Thyroid gland (tissue), 4 donors: ENCODE data around the gene CD99L2. TPM values are rescaled to one million over a fixed set of nuclear protein-coding genes. Genes with fewer than 3 reads are reported as not detected.

Experiments used
- DNase-seq, 2 donors: peaks; one replicate each; pipeline ENCODE4 v3.0.0-alpha.2; 2019
- H3K27ac ChIP-seq, 3 donors: fragments of 200-600 bp; sonication (generic); 1 replicate in 2 of 3; 2 replicates in 1 of 3; pipeline ENCODE4 v1.5.1; 2016 to 2019; ENCODE audit warnings: mild to moderate bottlenecking in 1 of 3, moderate library complexity in 1 of 3
- H3K27me3 ChIP-seq: fragments of 200-600 bp; sonication (generic); one replicate; pipeline ENCODE4 v1.5.1; 2019
- H3K36me3 ChIP-seq, 2 donors: fragments of 200-600 bp; sonication (generic); one replicate each; pipeline ENCODE4 v1.5.1; 2016 to 2019
- H3K4me1 ChIP-seq, 2 donors: fragments of 200-600 bp; sonication (generic); one replicate each; pipeline ENCODE4 v1.5.1; 2017 to 2019
- H3K4me3 ChIP-seq, 3 donors: fragments of 200-600 bp; sonication (generic); replicated peaks in 1 of 3; 1 replicate in 2 of 3; 2 replicates in 1 of 3; pipeline ENCODE4 v1.5.1; 2016; ENCODE audit warnings: mild to moderate bottlenecking in 1 of 3
- H3K9me3 ChIP-seq: fragments of 200-600 bp; sonication (generic); one replicate; pipeline ENCODE4 v1.5.1; 2017
- POLR2A ChIP-seq, 2 donors: fragments of 450-650 bp; IDR thresholded peaks; one replicate each; pipeline ENCODE4 v1.6.1; 2017; ENCODE audit warnings: antibody characterized with exemption in 2 of 2, mild to moderate bottlenecking in 2 of 2, moderate library complexity in 1 of 2
- WGBS, 2 donors: methylation state at CpG; one replicate each; pipeline ENCODE4 v1.1.5; 2017; 5-methylcytosine and 5-hydroxymethylcytosine counted together
- intact Hi-C: fragments of 100-400 bp; cut with DNase I; formaldehyde crosslinking; loops from one replicate; pipeline ENCODE4 v1.15.1; 2023
- total RNA-seq, 4 donors: library from RNA; depleted of rRNA; stranded (reverse); fragments of >200 nt; gene quantifications; one replicate each; pipeline ENCODE4 v1.2.3, GENCODE V29; 2016
- TF ChIP-seq, protein P1 (sequence below), 6 experiments: fragments of 200-600 bp in 3 of 6; fragments of 450-650 bp in 3 of 6; sonication (generic) in 3 of 6; IDR thresholded peaks; one replicate each; pipeline ENCODE4 v1.5.1; 2016 to 2019; ENCODE audit warnings: antibody characterized with exemption in 6 of 6, mild to moderate bottlenecking in 2 of 6, inconsistent platforms in 1 of 6, moderate library complexity in 1 of 6

Gene CD99L2
- total RNA-seq, 4 donors from 2014 or later, result 26.4 to 39.1 (median 31.2) TPM

DNA sequence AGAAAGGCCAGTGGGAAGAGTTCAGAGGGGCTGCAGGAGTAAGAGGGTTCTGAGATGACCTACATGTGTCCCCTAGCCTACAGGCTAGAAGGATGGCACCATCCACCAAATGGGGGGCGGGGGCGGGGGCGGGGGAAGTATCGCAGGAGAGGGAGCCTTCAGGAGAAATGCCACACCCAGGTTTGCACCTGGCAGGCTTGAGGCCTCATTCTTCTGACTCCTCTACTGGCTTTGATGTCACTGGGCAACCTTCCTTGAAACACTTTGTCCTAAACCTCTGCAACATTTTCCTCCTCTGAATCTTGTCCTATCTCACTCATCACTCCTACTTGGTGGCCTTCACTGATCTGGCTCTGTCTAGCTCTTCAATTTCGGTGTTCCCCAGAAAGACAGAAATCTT is 24.0 kb downstream of the CD99L2 start:
- Histone ChIP-seq H3K27ac (no peak overlapping the region), H3K4me3 (no peak overlapping the region), H3K4me1 (no peaks in the 10 kb centered on the region), H3K27me3 (no peaks in the 10 kb centered on the region), H3K9me3 (no peaks in the 10 kb centered on the region), H3K36me3 (no peaks in the 10 kb centered on the region)
- no peak for DNase-seq
- TF ChIP-seq, protein P1, sequence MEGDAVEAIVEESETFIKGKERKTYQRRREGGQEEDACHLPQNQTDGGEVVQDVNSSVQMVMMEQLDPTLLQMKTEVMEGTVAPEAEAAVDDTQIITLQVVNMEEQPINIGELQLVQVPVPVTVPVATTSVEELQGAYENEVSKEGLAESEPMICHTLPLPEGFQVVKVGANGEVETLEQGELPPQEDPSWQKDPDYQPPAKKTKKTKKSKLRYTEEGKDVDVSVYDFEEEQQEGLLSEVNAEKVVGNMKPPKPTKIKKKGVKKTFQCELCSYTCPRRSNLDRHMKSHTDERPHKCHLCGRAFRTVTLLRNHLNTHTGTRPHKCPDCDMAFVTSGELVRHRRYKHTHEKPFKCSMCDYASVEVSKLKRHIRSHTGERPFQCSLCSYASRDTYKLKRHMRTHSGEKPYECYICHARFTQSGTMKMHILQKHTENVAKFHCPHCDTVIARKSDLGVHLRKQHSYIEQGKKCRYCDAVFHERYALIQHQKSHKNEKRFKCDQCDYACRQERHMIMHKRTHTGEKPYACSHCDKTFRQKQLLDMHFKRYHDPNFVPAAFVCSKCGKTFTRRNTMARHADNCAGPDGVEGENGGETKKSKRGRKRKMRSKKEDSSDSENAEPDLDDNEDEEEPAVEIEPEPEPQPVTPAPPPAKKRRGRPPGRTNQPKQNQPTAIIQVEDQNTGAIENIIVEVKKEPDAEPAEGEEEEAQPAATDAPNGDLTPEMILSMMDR (IDR thresholded peaks at IDR 0.05), result no peak
- no peak for TF ChIP-seq POLR2A (IDR thresholded peaks at IDR 0.05)
- 99 to 100% methylated on average over 1 to 5 of the region's 5 CpGs for WGBS, 2 donors
- intact Hi-C loops, result no loop called here

- DNase-seq, result peak in 1 of 2 donors; percentile 5
- WGBS, 2 donors, result 82% methylated on average over 1 of the region's 1 CpG
- no peaks in the 10 kb centered on the region for H3K36me3 ChIP-seq
- H3K4me3 ChIP-seq, result no peak overlapping the region
- no peaks in the 10 kb centered on the region for H3K27me3 ChIP-seq
- H3K9me3 ChIP-seq, result no peaks in the 10 kb centered on the region
- no peak overlapping the region for H3K27ac ChIP-seq
- TF ChIP-seq, protein P1 (IDR thresholded peaks at IDR 0.05), result no peak
- no peak for TF ChIP-seq POLR2A (IDR thresholded peaks at IDR 0.05)
- intact Hi-C loops, result no loop called here
- no peaks in the 10 kb centered on the region for H3K4me1 ChIP-seq
Measured at GRCh38 chrX:150873616-150874015, 24.9 kb downstream of the CD99L2 start.

- Histone ChIP-seq H3K27me3 (no peaks in the 10 kb centered on the region), H3K36me3 (no peaks in the 10 kb centered on the region), H3K4me3 (no peak overlapping the region), H3K9me3 (no peaks in the 10 kb centered on the region), H3K27ac (no peak overlapping the region), H3K4me1 (no peaks in the 10 kb centered on the region)
- no peak for DNase-seq
- TF ChIP-seq, protein P1 (IDR thresholded peaks at IDR 0.05), result no peak
- no peak for TF ChIP-seq POLR2A (IDR thresholded peaks at IDR 0.05)
- intact Hi-C loops, result no loop called here
- 92 to 96% methylated on average over 4 to 7 of the region's 8 CpGs for WGBS, 2 donors
Measured at GRCh38 chrX:150872773-150873336, 25.6 kb downstream of the CD99L2 start.

- Histone ChIP-seq H3K4me1 (no peaks in the 10 kb centered on the region), H3K27ac (no peak overlapping the region), H3K27me3 (no peaks in the 10 kb centered on the region), H3K9me3 (no peaks in the 10 kb centered on the region), H3K4me3 (no peak overlapping the region), H3K36me3 (no peaks in the 10 kb centered on the region)
- WGBS, 2 donors, result 87 to 90% methylated on average over 3 of the region's 3 CpGs
- no peak for TF ChIP-seq POLR2A (IDR thresholded peaks at IDR 0.05)
- DNase-seq, result no peak
- intact Hi-C loops, result no loop called here
Measured at GRCh38 chrX:150871341-150871811, 27.1 kb downstream of the CD99L2 start.

DNA sequence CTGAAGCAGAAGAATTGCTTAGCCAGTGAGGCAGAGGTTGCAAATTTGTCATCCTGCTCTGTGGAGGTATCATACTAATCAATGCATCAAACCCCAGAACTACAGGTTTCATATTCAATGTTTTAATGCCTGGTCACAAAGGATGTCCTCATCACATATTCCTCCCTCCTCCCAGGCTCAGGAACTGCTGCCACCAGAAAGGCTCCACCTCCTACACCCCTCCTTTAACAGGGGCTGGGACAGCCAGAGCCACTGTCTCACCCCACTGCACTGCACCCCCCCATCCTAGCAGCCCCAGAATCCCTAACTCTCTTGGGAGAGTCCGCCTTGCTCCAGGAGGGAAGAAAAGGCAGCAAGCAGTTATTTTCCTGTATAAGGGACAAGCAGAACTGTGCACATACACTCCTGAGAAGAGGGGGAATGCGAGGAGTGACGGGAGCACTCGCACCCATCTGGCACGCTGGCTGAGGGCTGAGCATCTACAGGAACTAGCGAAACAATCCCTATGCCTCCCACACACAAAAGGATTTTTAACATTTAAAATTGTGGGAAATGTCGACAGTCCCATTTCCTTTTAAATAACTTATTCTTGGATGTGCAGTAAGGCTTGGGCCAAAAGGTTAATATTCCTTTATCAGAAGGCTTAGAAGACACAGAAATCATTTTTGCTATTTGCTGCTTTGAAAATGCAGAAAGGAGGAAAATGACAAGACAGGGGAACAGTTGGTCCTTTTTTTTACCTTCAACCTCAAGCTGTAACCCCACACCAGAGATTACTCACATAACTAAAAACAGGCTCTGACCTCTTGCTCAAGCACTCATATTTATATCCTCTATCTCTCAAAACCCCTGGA is 27.8 kb downstream of the CD99L2 start:
- intact Hi-C loops, result no loop called here
- 69 to 78% methylated on average over 7 of the region's 7 CpGs for WGBS, 2 donors
- Histone ChIP-seq H3K27me3 (no peaks in the 10 kb centered on the region), H3K9me3 (no peaks in the 10 kb centered on the region), H3K4me1 (no peaks in the 10 kb centered on the region), H3K36me3 (no peaks in the 10 kb centered on the region), H3K27ac (no peak overlapping the region), H3K4me3 (no peak overlapping the region)
- no peak for DNase-seq
- TF ChIP-seq POLR2A (IDR thresholded peaks at IDR 0.05), result no peak
- TF ChIP-seq, protein P1 (IDR thresholded peaks at IDR 0.05), result no peak
